Stimulated activated naive CD4-positive, alpha-beta T cell (primary cell): ENCODE data around the gene NCK2.

ENCODE experiments used
- DNase-seq, 6 experiments: peaks; one replicate each; lab custom pipeline; 2025; lab: John Stamatoyannopoulos, UW

The NCK2 gene

DNA sequence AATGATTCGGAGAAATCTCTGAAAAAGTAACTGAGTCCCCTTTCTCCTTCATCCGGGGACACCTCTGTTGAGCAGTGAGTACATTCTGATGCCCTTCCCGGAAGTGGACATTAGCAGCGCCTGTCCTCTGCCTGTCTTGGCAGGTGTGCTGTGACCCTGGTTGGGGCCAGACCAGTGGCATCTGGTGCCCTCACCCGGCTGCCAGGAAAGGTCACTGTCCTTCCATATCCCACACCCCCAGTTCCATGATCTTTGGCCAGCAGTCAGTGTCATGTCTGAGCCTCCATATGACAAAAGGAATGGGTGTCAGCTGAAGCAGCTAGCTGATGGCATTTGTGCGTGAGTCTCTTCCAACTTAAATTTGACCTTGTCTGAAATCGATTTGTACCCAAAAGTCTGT lies 128.1 kb downstream of the NCK2 start:
- no peak for DNase-seq

- no peak for DNase-seq
These were observed 128.6 kb downstream of the NCK2 start for GRCh38 chr2:105873281-105873680.

GRCh38 chr2:105873721-105874120 lies 129.0 kb downstream of the NCK2 start:
- no peak for DNase-seq

- no peak for DNase-seq
These were observed 129.8 kb downstream of the NCK2 start for GRCh38 chr2:105874466-105874865.

DNA sequence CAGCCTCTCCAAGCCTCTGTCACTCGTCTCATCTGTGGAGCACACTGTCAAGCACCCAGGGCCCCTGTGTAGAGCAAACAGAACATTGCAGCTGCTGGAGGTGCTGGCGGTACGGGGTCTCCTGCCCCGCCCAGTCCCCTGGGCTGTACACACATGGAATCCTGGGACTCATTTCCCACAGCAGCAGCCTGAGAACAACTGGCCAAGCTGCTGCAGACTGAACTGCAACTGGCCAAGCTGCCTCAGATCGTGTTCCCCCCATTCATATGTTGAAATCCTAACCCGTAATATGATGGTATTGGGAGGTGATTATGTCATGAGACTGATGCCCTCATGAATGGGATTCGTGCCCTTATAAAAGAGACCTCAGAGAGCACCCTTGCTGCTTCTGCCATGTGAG lies 130.5 kb downstream of the NCK2 start:
- no peak for DNase-seq

DNA sequence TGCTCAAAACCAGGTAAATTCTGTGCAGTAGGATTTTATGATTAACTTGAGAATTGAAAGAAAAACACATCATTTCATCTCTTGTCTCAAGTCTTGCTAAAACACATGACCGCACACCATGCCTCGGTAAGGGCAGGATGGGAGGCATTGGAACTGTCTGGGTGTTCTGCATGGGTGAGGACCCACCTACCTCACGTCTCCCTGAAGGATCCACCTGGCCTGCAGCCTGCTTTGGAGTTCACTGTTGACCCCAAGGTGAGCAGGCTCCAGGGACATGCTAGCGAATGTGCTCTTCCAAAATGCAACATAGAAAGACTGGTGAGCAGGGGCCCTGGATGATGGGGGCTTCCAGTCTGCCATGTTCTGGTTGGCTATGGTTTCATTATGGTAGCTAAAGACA lies 131.5 kb downstream of the NCK2 start:
- DNase-seq, result no peak

GRCh38 chr2:105877945-105878344 lies 133.2 kb downstream of the NCK2 start:
- no peak for DNase-seq

- DNase-seq, result no peak
These were observed 134.5 kb downstream of the NCK2 start for GRCh38 chr2:105879106-105879802.

- DNase-seq, result no peak
These were observed 135.1 kb downstream of the NCK2 start for GRCh38 chr2:105879803-105880300.

GRCh38 chr2:105880637-105881036 lies 135.9 kb downstream of the NCK2 start:
- DNase-seq, result no peak

- DNase-seq, result no peak
These were observed 136.8 kb downstream of the NCK2 start for GRCh38 chr2:105881286-105882136.

DNA sequence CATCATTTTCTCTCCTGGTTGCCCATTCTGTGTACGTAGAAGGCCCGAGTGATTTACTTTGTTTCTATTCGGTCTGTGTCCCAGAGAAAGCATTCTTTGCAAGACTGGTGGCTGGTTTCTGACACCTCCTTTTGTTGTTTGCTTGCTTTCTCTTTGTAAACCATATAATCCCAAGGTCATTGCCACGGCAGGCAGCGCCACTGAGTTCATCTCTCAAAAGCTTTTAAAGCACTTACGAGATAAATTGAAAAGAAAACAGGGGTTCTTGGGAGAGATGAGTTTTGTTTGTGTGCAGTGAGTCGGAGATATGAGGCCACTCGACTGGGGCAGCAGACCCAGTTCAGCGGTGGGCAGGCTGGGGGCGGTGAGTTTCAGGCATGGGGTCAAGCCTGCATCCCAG lies 137.6 kb downstream of the NCK2 start:
- DNase-seq, result no peak

DNA sequence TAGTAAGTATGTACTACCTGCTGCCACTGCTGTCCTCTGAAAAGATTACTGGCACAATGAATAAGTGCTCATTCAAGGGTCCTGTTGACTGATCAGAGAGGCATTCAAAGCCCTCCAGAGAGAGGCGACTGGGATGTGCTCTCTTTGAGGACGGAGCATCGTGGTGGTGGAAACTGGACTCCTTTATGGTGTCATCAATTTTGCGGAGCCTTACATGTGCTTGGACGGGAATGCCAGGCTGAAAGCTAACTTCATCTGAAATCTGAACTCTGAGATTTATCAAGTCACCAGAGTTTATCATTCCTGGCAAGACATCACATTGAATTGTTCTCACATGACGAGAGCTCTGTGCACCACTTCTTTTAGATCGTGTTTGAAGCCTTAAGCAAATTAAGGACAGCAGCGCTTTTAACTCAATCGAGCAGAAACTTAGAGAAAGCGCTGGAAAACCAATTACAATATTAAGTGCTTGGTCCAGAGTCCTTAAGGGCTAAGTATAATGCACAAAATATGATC lies 138.3 kb downstream of the NCK2 start:
- no peak for DNase-seq

DNA sequence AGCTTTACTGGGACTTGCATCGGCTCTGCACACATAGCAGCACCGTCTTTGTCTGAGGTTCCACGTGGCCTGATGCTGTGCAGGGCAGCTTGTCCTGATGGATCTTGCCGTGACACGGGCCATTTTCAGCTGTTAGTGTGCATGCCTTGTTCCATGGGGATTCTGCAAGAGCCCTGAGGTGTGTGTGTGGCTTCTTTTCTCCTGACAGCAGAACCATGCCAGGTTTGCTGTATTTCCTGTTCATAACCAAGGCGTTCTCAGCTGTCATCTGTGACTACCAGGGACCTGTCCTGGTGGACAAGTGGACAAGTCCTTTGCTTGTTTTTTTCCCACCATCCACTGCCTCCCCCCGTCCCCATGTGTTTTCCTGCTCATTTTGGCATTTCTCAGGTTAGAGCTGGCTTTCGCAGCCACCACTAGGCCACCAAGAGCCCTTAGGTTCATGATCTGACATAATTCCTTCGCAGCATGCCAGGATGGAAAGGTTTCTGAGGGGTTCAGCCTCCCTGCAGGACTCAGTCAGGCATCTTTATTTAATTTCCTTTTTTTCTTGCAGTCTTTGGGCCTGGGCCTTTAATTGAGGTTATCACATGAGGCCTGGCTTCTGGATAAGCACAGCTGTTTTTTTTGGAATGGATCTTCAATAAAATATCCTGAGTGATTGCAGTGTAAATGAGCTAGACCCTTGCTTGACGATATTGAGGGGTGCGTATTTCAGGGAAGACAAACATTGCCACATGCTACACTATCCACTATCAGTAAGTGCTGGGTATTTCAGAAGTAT lies 139.4 kb downstream of the NCK2 start:
- no peak for DNase-seq

DNA sequence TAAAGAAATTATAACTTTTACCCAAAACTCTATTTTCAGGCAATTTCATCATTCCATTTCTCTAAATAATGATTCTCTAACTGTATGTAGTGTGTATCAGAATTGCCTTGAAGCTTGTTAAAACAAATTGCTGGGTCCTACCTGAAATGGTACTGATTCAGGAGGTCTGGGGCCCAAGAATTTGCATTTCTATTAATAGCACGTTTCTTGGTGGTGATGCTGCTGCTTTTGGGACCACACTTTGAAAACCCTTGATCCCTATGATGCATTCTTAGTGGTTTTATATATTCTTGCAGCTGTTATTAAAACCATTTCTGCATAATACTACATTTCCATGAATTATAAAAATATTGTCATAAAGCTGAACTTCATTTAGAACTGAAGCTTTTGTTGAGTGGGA lies 140.7 kb downstream of the NCK2 start:
- no peak for DNase-seq

- no peak for DNase-seq
These were observed 141.3 kb downstream of the NCK2 start for GRCh38 chr2:105886029-105886454.

GRCh38 chr2:105886687-105887086 lies 142.0 kb downstream of the NCK2 start:
- no peak for DNase-seq

GRCh38 chr2:105887256-105887655 lies 142.5 kb downstream of the NCK2 start:
- no peak for DNase-seq

DNA sequence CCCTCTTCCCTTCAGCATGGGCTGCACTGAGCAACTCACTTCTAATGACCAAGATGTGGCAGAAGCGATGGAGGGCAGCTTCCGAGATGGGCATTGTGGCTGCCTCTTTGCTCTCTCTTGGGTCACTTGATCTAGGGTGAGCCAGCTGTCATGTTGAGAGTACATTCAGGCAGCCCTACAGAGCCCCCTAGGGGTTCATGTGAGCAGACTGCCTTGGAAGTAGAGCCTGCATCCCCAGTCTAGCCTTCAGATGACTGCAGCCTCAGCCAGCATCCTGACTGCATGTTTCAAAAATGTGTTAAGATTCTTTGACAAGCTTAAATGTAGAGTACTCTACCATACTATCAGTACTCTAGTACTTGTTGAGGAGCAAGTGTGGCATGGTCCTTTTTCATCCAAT lies 143.9 kb downstream of the NCK2 start:
- no peak for DNase-seq

DNA sequence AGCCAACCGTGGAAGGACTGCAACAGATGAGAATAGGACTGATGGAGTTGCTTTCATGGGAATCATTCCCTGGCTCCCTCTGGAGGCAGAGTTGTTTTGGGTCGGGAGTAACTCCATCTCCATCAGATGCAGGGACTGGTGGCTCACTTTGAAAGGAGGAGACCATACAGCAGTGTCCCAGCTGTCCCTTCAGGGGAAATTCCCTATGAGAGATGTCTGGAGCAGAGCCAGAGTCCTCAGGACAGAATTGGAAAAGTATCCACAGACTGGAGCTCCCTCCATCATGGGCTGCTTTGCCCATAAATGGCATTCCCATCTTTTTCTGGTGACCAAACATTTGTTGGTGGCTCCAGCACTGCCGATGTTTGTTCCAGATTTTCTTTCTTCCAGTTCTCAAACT lies 144.3 kb downstream of the NCK2 start:
- no peak for DNase-seq

DNA sequence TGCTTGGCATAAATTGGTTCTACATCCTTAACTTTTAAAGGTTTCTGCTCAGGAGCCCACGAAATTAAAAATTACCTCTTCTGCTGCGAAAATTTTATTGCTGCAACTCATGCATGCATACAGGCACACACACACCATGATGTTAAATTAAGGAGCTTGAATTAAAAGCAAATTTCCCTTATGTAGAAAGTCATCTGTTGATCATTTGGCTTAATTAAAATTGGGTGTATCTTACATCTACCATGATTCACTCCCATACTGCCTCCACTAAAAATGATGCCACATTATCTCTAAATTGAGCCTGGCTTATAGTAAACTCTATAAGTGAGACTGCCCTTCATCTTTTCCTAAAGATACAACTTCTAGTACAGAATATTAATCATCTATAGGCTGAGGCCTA lies 145.4 kb downstream of the NCK2 start:
- no peak for DNase-seq

DNA sequence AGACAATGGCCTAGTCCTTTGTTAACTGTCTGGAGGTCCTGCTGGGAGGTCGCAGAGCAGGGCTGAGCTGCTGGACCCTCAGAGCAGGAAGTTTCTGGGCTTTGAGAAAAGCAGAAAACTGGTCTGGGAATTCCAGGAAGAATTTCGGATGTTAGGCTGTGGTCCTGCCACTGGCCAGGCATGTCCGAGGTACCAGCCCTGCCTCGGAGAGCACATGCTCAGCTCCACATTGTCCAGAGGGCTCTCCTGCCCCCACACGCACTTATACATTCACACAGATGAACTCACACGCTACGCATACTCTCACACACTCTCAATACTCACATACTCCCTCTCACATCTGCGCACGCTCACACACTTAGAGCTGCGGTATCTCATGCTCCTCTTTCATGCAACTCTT lies 146.1 kb downstream of the NCK2 start:
- DNase-seq, result no peak
